Gastroesophageal sphincter (tissue), 3 donors: ENCODE data around the gene RARRES2.

Experiments used
- CTCF ChIP-seq, 4 experiments: fragments of 200-600 bp in 2 of 4; fragments of 450-650 bp in 2 of 4; sonication (generic) in 1 of 4; IDR thresholded peaks; one replicate each; pipeline ENCODE4 v1.5.1; 2017 to 2019; ENCODE audit warnings: antibody characterized with exemption in 4 of 4, mild to moderate bottlenecking in 2 of 4, moderate library complexity in 2 of 4
- POLR2A ChIP-seq, 2 donors: fragments of 450-650 bp; IDR thresholded peaks; one replicate each; pipeline ENCODE4 v1.6.1; 2017; ENCODE audit warnings: antibody characterized with exemption in 2 of 2, mild to moderate bottlenecking in 2 of 2, moderate library complexity in 1 of 2
- POLR2AphosphoS5 ChIP-seq: sonication (generic); formaldehyde crosslinking; IDR thresholded peaks from one replicate; pipeline ENCODE4 v1.6.1; 2017; ENCODE audit warnings: antibody characterized with exemption

DNA sequence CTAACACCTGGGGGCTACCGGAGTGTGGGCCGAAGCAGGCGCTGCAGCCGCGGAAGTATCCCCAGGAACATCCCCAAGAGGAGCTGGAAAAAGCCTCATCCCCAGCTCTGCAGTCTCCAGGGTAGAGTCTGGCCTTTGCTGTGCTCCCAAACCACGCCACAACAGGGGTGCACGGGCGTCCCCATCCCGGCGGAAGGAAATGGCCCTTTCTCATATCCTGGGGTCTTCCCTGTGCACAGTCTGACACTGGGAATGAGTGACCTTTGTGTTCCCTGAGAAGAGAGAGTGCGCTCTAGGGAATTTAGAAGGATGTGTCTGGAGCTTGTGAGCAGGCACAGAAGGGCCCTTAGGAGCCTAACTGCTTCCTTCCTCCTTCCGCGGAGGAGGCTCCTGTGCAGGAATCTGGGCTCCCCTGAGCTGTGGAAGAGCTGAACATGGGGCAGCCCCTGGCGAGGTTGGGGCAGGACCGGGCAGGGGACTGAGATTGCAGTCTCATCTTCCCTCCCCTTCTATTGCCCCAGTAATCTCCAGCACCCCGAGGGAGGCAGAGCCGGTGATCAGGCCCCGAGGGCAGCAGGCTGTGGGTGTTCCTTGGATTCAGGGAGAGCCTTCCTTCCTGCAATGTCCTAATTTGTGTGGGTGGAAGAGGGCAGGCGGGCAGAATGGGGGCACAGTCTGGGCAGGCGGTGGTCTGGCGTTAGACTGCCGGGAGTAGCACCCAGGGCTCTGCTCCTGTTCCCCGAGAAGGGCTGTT is 28.5 kb upstream of the RARRES2 start:
- TF ChIP-seq CTCF (IDR thresholded peaks at IDR 0.05) = no peak
- no peak for TF ChIP-seq POLR2A (IDR thresholded peaks at IDR 0.05)
- no peak for TF ChIP-seq POLR2AphosphoS5
